Raji (cell line): Measurements from ENCODE around the gene CALHM4.

Experiments
- POLR2A ChIP-seq: IDR thresholded peaks from 2 replicates; pipeline ENCODE4 v1.6.1; 2011; ENCODE audit warnings: low read depth, low read length, control low read depth; ENCODE audit not compliant: insufficient read depth

CALHM4 gene

DNA sequence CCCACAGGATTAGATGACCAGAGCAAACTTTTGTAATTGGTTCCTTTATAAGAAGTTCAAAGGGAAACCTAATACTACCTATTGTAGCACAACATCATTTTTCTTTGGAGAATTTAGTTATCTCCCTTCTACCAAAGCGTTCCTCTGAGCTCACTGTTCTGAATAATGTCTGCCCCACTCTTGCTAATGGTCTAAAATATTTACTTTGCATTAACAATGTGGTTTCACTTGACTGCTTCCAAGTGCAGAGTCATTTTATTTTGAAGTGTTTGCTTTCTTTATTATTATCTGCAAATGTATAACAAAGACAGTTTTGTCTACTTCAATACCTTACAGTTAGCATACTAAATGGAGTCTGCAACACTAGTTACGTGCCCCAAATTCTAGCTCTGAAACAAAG is 23.1 kb upstream of the CALHM4 start:
- TF ChIP-seq POLR2A: no peak

DNA sequence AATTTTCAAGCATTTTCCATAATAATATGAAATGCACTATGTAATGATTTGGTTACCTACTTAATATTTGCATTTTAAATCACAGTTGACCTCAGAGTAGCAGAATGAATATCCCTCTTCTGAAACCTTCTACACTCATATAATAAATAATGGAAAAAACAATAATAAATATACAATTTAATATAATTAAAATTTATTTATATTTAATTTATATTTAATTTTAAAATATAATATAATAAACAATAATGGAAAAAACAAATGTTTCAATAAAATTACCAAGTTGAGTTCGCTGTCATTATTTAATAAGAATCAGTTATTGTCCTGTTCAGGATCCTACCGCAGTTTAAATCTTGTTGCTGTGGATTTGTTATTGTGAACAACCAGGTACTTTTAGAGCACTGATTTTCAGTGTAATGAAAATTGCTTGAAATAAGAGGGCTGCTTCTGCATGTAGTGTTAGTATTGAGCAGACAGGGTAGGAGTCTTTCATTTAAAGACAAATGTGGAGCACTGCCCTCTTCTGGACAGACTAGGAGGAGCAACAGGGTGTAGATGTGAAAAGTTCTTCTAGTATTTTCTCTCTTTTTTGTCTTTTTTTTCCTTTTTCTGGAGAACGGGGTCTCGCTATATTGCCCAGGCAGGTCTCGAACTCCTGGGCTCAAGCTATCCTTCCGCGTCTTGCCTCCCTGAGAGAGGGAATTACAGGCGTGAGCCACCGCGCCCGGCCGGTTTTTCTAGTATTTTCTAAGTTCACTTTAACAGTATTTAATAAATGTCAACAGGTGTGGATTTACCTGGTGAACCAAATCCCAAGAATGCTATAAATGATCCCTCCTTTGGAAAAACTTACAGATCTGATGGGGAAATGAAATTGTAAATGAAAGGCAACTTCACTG is 21.6 kb upstream of the CALHM4 start:
- no peak for TF ChIP-seq POLR2A

DNA sequence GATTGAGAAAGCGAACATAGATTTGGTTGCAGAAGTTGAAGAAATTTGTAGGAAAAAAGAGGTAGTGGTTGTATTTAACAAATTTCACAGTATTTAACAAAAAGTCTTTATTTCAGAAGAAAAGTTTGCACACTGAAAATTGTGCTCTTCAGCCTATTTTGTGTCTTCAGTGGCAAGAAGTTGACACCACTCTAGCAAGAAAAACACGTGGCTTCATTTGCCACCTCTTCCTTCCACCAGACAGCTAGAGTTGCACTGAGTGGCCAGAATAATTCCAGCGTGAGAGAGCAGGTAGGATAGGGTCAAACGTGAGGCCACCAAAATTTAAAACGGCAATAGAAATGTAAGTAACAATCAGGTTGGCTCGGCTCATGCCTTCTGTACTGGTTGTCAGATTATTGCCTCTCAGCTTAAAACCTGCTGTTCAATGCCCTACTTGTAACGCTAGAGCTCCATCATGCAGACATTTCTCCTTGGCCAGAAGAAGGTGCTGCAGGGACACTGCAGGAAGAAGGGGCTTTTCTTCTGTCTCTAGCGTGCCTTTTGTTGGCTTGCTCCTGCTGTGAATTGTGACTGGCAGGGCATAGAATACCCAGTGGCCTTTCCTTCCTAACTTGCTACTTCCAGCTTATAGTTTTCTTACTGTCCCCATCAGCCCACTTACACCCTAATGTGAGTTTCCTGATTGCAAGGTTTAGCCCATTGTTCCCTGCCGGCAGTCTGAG is 20.2 kb upstream of the CALHM4 start:
- TF ChIP-seq POLR2A: no peak

DNA sequence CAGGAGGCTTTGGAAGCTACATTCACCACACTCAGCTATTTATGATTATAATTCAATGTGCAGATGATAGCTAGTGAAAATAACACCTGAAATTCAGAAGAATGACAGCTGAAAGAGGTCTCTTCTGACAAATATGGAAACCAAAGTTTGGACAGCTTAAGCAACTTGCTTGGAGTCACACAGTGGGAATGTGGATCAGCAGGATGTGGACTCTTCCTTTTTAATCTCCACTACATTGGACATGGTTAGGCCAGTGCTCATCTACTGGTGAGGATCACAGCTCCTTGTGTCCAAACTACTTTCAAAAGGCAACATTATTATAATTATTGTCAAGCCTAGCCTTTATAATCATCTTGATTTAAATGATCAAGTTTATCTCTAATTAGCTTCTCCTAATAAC is 18.4 kb upstream of the CALHM4 start:
- TF ChIP-seq POLR2A: no peak

DNA sequence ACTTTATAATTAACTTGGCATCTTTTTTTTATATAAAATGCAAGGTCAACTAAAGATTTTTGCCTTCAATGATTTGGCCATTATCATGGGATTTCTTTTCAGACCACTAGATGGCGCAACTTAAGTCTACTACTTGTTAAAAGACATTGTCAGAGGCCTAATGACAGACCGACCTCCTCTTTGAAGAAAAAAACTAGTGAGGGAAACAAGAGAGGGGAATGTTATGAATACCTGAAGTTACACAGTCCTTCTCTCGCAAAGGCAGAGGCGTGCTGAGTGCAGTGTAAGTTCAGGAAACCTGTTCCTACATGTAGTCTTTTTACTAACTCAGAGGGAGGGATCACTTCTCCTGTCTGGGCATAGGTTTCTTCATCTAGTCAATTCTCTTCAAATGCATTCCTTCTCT is 17.3 kb upstream of the CALHM4 start:
- TF ChIP-seq POLR2A: no peak

DNA sequence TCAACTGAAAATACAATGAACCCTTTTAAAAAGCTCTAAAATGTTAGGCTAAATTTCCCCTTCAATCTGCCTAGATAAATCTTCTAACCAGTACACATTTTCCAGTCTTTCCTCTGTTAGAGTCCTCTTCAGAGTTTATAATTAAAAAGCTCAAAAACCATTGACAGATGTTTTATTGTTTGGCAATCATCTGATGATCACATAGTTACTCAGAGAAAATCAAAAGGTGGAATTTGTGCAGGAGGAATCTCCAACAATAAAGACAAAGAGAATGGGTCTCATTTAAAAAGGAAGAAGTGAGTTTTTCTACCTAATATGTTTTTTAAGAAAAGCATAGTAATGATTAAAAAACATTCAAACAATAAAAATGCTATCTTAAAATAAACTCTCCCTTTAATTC is 11.1 kb upstream of the CALHM4 start:
- TF ChIP-seq POLR2A: no peak

DNA sequence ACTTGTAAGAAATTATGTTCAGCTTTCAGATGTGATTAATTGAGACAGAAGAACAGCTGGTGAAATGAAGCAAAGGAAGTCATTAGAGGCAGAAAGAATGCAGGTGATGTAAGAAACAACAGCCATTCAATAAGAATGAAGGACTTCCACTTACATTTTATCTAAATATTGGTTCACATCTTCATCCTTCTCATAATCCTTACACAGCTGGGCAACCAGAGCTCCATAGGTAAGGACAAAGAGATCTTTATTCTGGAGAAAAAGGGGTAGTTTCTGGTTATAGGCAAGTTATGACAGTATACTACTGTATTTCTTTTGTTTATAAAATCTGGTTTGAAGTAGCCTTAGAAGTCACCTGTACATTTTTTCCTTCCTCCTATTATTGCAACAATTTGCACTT is 10.4 kb upstream of the CALHM4 start:
- no peak for TF ChIP-seq POLR2A

DNA sequence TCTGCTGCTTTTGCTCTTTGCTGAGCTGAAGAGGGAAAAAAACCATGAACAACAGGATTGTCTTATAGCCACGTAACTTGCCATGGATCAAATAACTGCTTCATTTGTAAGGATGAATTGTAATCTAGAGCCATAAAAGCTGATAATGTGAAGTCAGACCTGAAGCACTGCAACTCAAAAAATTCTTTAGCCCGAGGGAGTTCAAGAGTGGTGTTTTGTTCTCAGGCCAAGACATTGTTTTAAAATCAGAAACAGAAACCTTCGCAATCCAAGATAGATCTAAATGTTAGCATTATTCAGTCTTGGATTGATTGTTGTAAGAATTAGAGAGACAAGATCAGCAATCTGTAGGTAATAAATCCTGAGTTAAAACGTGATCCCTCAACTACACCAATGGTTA is 7.9 kb upstream of the CALHM4 start, which contains the start of gene TRAPPC3L:
Gene TRAPPC3L (minus strand): TSS at position 34 of the 400 bp plus-strand sequence. CDS start 170 bp downstream, outside the sequence.
- TF ChIP-seq POLR2A: no peak

DNA sequence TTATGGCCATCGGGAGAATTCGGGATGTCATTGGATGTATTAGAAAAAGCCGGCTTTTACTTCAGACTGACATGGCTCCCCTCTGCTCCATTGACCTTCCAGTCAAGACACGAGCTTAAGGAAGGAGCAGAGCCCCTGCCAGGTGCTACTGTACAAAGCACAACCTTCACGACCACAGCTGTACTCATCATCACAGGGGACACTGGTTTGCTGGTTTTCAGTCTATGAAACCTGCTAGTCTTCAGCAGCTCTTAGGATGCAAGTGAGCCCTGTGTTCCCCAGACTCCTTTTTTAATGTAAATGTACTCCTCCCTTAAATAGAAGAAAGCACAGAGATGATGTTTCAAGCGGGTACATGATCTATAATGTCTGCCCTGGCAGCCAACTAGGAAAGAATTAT is 6.2 kb upstream of the CALHM4 start:
- no peak for TF ChIP-seq POLR2A

DNA sequence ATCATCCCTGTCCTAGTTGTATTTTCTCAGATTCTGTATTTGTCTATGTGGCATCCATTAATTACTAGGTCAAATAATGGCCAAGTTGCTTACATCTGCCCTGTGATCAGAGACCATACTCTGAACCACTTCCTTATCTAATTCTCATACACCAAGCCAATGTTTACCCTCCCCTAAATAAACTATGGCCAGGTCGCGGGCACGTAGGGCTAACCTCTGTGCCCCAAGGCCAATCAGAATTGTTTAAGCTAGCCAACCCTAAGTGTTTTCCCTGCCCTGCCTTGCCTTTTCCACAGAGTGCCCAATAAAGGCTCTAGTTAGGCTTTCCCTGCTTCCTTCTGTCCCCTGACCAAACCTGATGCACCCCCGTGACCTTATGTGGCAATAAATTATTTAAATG is 2.8 kb upstream of the CALHM4 start:
- TF ChIP-seq POLR2A: no peak

DNA sequence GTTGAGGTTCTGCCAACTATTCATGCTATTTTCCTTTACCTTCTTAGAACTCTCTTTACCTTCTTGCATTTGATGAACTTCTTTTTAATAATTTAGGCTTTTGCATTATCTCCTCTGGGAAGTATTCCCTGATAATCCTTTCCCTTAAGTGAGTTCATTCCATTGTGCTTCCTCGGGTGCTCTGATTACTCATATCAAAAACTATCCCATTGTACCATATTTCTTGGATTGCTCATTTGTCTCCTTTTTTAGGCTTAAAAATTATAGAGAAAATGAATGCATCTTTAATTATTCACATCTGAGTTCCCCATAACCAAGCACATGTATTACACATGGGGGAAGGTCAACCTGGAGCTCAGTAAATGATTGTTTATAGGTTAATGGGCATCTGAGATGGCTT is 2.5 kb downstream of the CALHM4 start:
- TF ChIP-seq POLR2A: no peak

DNA sequence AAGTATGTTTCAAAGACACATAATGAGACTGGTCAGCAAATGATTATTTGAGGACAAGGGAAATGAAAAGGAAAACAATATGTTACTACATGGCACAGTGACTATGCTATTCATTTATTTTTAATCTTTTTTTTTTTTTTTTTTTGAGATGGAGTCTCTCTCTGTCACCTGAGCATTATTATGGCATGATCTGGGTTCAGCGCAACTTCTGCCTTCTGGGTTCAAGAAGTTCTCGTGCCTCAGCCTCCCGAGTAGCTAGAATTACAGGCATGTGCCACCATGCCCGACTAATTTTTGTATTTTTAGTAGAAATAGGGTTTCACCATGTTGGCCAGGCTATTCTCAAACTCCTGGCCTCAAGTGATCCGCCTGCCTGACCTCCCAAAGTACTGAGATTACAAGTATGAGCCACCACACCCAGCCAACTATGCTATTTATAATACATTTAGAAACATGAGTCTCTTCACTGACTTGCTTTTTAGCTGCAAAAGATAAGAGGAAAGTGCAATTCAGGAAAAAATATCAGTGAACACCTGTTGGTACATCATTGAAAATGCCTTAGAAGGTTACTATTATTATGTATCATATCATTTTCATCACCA is 3.4 kb downstream of the CALHM4 start:
- TF ChIP-seq POLR2A: no peak

DNA sequence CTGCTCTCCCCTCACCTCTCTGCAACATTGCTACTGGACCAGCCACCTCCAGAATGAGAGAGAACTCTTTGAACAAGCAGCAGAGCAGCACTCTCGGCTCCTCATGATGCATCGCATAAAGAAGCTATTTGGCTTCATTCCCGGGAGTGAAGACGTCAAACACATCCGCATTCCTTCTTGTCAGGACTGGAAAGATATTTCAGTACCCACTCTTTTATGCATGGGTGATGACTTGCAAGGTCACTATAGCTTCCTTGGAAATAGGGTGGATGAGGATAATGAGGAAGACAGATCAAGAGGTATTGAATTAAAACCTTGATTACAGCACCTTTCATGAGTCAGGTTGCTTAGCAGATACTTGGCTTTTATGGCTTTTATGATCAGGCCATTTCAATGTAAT is 4.3 kb downstream of the CALHM4 start:
- no peak for TF ChIP-seq POLR2A

DNA sequence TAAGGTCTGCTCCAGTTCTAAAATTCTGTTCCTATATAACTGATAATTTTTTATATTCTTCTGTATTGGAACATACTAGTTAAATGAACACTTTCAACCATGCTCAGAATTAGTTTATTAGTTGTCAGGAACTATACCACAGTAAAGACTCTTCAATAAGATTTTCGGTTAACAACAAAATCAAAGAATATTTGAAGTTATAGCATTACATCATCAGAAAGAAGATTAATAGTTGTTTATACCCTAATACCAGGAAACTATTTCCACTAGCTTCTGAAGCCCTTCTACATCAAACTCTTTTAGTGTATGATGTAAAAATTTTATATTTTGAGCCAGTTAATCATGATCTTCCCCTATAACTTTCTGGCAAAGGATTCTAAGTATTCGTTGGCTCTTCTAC is 6.6 kb downstream of the CALHM4 start:
- TF ChIP-seq POLR2A: no peak

DNA sequence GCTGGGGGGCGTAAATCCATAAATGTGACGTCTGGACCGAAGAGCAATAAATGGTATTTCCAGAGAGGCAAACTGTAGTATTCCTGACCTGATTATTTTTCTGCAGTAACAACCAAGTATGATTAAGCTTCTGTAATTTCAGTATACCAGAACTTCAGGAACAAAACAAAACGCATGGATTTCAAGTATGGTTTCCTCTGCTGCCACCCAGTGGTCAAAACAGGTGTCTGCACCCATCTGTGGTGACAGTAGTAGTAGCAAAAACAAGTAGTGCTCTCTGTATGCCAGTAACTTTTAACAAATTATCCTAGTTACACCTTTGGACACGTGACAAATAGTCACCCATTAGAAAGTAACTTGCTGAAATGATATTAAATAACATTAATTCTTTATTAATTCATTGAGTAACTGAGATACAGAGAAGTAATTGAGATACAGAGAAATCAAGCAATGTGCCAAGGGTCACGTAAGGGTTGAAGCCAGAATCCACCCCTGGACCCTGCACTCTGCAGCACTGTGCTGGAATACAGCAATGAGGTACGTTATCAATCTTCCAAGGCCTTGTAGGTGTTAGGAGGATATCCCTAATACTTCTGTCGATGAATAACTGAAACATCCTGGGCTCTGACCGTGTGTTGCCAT is 7.9 kb downstream of the CALHM4 start:
- no peak for TF ChIP-seq POLR2A
